Measurements from ENCODE around the gene PSMB9.
A peak's percentile ranks its signal among the peaks of the same experiment; 100 is the strongest.
"Not testable (repeated sequence)": the region's sequence is repeated elsewhere in the genome, so short reads cannot be mapped to it uniquely, and the experiment has no call there.

PSMB9 gene

GRCh38 chr6:32853541-32854375 is at the start of gene PSMB9, which contains the start of gene TAP1:
TSS of gene PSMB9 (plus strand) at chr6:32854192. CDS start at chr6:32854230, 38 bp downstream.
TSS of gene TAP1 (minus strand) at chr6:32853704. CDS start at chr6:32853636, 68 bp downstream.
- DNase-seq (ENCODE audit: low read depth), result peak; percentile 90

GRCh38 chr6:32805404-32805803 is 48.6 kb upstream of the PSMB9 start:
- DNase-seq (ENCODE audit: low read depth), result not testable (repeated sequence)

- DNase-seq (ENCODE audit: low read depth), result no peak
Measured at GRCh38 chr6:32807020-32807580, 46.9 kb upstream of the PSMB9 start.

- DNase-seq (ENCODE audit: low read depth), result no peak
Measured at GRCh38 chr6:32809171-32809570, 44.8 kb upstream of the PSMB9 start.

- DNase-seq (ENCODE audit: low read depth), result no peak
Measured at GRCh38 chr6:32814145-32814544, 39.8 kb upstream of the PSMB9 start.

GRCh38 chr6:32815115-32815514 is 38.9 kb upstream of the PSMB9 start:
- DNase-seq (ENCODE audit: low read depth), result no peak

- DNase-seq (ENCODE audit: low read depth), result no peak
Measured at GRCh38 chr6:32815996-32816395, 38.0 kb upstream of the PSMB9 start.

- no peak for DNase-seq (ENCODE audit: low read depth)
Measured at GRCh38 chr6:32816746-32817204, 37.2 kb upstream of the PSMB9 start, which contains the start of gene HLA-DOB. TSS of gene HLA-DOB (minus strand) at chr6:32817002. CDS start at chr6:32816951, 51 bp downstream.

- no peak for DNase-seq (ENCODE audit: low read depth)
Measured at GRCh38 chr6:32818867-32819266, 35.1 kb upstream of the PSMB9 start.

GRCh38 chr6:32819729-32820128 is 34.3 kb upstream of the PSMB9 start:
- DNase-seq (ENCODE audit: low read depth), result peak; percentile 69

- DNase-seq (ENCODE audit: low read depth), result peak; percentile 74
Measured at GRCh38 chr6:32825966-32826365, 28.0 kb upstream of the PSMB9 start.

GRCh38 chr6:32827025-32827424 is 27.0 kb upstream of the PSMB9 start:
- no peak for DNase-seq (ENCODE audit: low read depth)

GRCh38 chr6:32829495-32829894 is 24.5 kb upstream of the PSMB9 start:
- no peak for DNase-seq (ENCODE audit: low read depth)

GRCh38 chr6:32830017-32830416 is 24.0 kb upstream of the PSMB9 start:
- DNase-seq (ENCODE audit: low read depth), result no peak

GRCh38 chr6:32830936-32831335 is 23.1 kb upstream of the PSMB9 start:
- DNase-seq (ENCODE audit: low read depth), result no peak

GRCh38 chr6:32832535-32832934 is 21.5 kb upstream of the PSMB9 start:
- DNase-seq (ENCODE audit: low read depth), result no peak

GRCh38 chr6:32833664-32834063 is 20.3 kb upstream of the PSMB9 start:
- no peak for DNase-seq (ENCODE audit: low read depth)

- no peak for DNase-seq (ENCODE audit: low read depth)
Measured at GRCh38 chr6:32835167-32835893, 18.7 kb upstream of the PSMB9 start.

- DNase-seq (ENCODE audit: low read depth), result no peak
Measured at GRCh38 chr6:32836873-32837272, 17.1 kb upstream of the PSMB9 start.

GRCh38 chr6:32837651-32838113 is 16.3 kb upstream of the PSMB9 start:
- DNase-seq (ENCODE audit: low read depth), result no peak

GRCh38 chr6:32838114-32838958 is 15.7 kb upstream of the PSMB9 start, which contains the start of gene TAP2:
TSS of gene TAP2 (minus strand) at chr6:32838739. CDS start at chr6:32838233, 506 bp downstream.
- peak; percentile 88 for DNase-seq (ENCODE audit: low read depth)

Measured in fibroblast of gingiva (primary cell).